Measurements from ENCODE around the gene LEKR1.
"Not testable (repeated sequence)": the region's sequence is repeated elsewhere in the genome, so short reads cannot be mapped to it uniquely, and the experiment has no call there.

The LEKR1 gene

GRCh38 chr3:156840826-156841689 lies 14.9 kb downstream of the LEKR1 start:
- DNase-seq: no peak

- DNase-seq: no peak
Measured at GRCh38 chr3:156843071-156843808, 17.1 kb downstream of the LEKR1 start.

- DNase-seq: no peak
Measured at GRCh38 chr3:156847752-156848448, 21.7 kb downstream of the LEKR1 start.

GRCh38 chr3:156859578-156859977 lies 33.4 kb downstream of the LEKR1 start:
- no peak for DNase-seq

- no peak for DNase-seq
Measured at GRCh38 chr3:156860873-156861272, 34.7 kb downstream of the LEKR1 start.

GRCh38 chr3:156862338-156862737 lies 36.2 kb downstream of the LEKR1 start:
- no peak for DNase-seq

- no peak for DNase-seq
Measured at GRCh38 chr3:156865732-156866131, 39.6 kb downstream of the LEKR1 start.

- no peak for DNase-seq
Measured at GRCh38 chr3:156867174-156867573, 41.0 kb downstream of the LEKR1 start.

- no peak for DNase-seq
Measured at GRCh38 chr3:156867920-156868319, 41.8 kb downstream of the LEKR1 start.

- no peak for DNase-seq
Measured at GRCh38 chr3:156873906-156874305, 47.8 kb downstream of the LEKR1 start.

GRCh38 chr3:156879491-156879890 lies 53.3 kb downstream of the LEKR1 start:
- DNase-seq: not testable (repeated sequence)

GRCh38 chr3:156885761-156886160 lies 59.6 kb downstream of the LEKR1 start:
- no peak for DNase-seq

- DNase-seq: no peak
Measured at GRCh38 chr3:156888176-156888575, 62.0 kb downstream of the LEKR1 start.

- DNase-seq: no peak
Measured at GRCh38 chr3:156888576-156888975, 62.4 kb downstream of the LEKR1 start.

- DNase-seq: no peak
Measured at GRCh38 chr3:156892701-156893100, 66.5 kb downstream of the LEKR1 start.

GRCh38 chr3:156895374-156895773 lies 69.2 kb downstream of the LEKR1 start:
- DNase-seq: not testable (repeated sequence)

GRCh38 chr3:156897851-156898250 lies 71.7 kb downstream of the LEKR1 start:
- not testable (repeated sequence) for DNase-seq

GRCh38 chr3:156898296-156898880 lies 72.2 kb downstream of the LEKR1 start:
- DNase-seq: no peak

- no peak for DNase-seq
Measured at GRCh38 chr3:156899951-156900350, 73.8 kb downstream of the LEKR1 start.

- DNase-seq: no peak
Measured at GRCh38 chr3:156902916-156903315, 76.8 kb downstream of the LEKR1 start.

- DNase-seq: no peak
Measured at GRCh38 chr3:156906275-156906674, 80.1 kb downstream of the LEKR1 start.

GRCh38 chr3:156908398-156908797 lies 82.2 kb downstream of the LEKR1 start:
- no peak for DNase-seq

GRCh38 chr3:156910022-156910421 lies 83.9 kb downstream of the LEKR1 start:
- no peak for DNase-seq
